ENCODE results near the gene ADSS1.

GRCh38 chr14:104746071-104746545, 22.1 kb downstream of the ADSS1 start:
- TF ChIP-seq EZH2 (IDR thresholded peaks at IDR 0.05; ENCODE audit: low read length) = no peak
- TF ChIP-seq, protein P1, sequence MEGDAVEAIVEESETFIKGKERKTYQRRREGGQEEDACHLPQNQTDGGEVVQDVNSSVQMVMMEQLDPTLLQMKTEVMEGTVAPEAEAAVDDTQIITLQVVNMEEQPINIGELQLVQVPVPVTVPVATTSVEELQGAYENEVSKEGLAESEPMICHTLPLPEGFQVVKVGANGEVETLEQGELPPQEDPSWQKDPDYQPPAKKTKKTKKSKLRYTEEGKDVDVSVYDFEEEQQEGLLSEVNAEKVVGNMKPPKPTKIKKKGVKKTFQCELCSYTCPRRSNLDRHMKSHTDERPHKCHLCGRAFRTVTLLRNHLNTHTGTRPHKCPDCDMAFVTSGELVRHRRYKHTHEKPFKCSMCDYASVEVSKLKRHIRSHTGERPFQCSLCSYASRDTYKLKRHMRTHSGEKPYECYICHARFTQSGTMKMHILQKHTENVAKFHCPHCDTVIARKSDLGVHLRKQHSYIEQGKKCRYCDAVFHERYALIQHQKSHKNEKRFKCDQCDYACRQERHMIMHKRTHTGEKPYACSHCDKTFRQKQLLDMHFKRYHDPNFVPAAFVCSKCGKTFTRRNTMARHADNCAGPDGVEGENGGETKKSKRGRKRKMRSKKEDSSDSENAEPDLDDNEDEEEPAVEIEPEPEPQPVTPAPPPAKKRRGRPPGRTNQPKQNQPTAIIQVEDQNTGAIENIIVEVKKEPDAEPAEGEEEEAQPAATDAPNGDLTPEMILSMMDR (optimal IDR thresholded peaks at IDR 0.05 in 1 of 3, IDR thresholded peaks at IDR 0.05 in 1 of 3, conservative IDR thresholded peaks at IDR 0.05 in 1 of 3; ENCODE audit: extremely low read depth in 1 of 3, insufficient read depth in 2 of 3, low read length in 3 of 3) = no peak

Measured in keratinocyte (primary cell).